ENCODE data around the gene RGS11. TPM values are rescaled to one million over a fixed set of nuclear protein-coding genes. Genes with fewer than 3 reads are reported as not detected.

The RGS11 gene
- polyA plus RNA-seq, 1 donor from 2014 or later = 3.5 TPM

DNA sequence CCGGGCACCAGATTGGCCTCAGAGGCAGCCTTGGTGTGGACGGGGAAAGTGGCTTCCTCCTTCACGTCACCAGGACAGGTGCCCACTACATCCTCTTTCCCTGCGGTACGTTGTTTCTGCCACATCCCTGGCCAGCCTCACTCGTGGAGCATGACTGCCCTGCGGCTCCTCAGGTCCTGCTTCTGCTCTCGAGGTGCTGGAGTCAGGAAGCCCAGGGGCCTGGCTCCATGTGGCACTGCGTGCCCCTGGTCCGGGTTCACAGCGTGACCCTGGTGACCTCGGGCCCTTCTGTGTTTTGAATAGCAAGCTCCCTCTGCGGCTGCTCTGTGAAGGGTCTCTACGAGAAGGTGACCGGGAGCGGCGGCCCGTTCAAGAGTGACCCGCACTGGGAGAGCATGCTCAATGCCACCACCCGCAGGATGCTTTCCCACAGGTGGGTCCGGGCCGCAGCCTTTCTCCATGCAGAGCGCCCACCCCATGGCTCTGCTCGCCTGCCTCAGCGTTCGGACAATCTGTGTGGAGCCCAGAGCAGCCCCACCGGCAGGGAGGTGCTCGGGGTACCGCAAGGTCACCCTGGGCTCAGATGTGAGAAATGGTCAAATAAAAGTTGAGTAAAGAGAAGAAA lies 13.5 kb downstream of the RGS11 start:
- TF ChIP-seq, protein P1, sequence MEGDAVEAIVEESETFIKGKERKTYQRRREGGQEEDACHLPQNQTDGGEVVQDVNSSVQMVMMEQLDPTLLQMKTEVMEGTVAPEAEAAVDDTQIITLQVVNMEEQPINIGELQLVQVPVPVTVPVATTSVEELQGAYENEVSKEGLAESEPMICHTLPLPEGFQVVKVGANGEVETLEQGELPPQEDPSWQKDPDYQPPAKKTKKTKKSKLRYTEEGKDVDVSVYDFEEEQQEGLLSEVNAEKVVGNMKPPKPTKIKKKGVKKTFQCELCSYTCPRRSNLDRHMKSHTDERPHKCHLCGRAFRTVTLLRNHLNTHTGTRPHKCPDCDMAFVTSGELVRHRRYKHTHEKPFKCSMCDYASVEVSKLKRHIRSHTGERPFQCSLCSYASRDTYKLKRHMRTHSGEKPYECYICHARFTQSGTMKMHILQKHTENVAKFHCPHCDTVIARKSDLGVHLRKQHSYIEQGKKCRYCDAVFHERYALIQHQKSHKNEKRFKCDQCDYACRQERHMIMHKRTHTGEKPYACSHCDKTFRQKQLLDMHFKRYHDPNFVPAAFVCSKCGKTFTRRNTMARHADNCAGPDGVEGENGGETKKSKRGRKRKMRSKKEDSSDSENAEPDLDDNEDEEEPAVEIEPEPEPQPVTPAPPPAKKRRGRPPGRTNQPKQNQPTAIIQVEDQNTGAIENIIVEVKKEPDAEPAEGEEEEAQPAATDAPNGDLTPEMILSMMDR (IDR thresholded peaks at IDR 0.05; ENCODE audit: poor library complexity, severe bottlenecking) = no peak
- no peak for TF ChIP-seq TAF1 (IDR thresholded peaks at IDR 0.05; ENCODE audit: low read depth)
- TF ChIP-seq EP300 (conservative IDR thresholded peaks at IDR 0.05; ENCODE audit: poor library complexity, severe bottlenecking) = no peak
- TF ChIP-seq SMC3 (conservative IDR thresholded peaks at IDR 0.05; ENCODE audit: poor library complexity) = no peak
- no peak for TF ChIP-seq POLR2AphosphoS5 (IDR thresholded peaks at IDR 0.05)
- TF ChIP-seq, protein P2, sequence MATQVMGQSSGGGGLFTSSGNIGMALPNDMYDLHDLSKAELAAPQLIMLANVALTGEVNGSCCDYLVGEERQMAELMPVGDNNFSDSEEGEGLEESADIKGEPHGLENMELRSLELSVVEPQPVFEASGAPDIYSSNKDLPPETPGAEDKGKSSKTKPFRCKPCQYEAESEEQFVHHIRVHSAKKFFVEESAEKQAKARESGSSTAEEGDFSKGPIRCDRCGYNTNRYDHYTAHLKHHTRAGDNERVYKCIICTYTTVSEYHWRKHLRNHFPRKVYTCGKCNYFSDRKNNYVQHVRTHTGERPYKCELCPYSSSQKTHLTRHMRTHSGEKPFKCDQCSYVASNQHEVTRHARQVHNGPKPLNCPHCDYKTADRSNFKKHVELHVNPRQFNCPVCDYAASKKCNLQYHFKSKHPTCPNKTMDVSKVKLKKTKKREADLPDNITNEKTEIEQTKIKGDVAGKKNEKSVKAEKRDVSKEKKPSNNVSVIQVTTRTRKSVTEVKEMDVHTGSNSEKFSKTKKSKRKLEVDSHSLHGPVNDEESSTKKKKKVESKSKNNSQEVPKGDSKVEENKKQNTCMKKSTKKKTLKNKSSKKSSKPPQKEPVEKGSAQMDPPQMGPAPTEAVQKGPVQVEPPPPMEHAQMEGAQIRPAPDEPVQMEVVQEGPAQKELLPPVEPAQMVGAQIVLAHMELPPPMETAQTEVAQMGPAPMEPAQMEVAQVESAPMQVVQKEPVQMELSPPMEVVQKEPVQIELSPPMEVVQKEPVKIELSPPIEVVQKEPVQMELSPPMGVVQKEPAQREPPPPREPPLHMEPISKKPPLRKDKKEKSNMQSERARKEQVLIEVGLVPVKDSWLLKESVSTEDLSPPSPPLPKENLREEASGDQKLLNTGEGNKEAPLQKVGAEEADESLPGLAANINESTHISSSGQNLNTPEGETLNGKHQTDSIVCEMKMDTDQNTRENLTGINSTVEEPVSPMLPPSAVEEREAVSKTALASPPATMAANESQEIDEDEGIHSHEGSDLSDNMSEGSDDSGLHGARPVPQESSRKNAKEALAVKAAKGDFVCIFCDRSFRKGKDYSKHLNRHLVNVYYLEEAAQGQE (IDR thresholded peaks at IDR 0.05; ENCODE audit: borderline replicate concordance) = no peak
- TF ChIP-seq EZH2 (IDR thresholded peaks at IDR 0.05; ENCODE audit: borderline replicate concordance, insufficient read depth, low read length, poor library complexity, severe bottlenecking) = no peak
- TF ChIP-seq RAD21 (conservative IDR thresholded peaks at IDR 0.05) = no peak
- TF ChIP-seq MXI1 (conservative IDR thresholded peaks at IDR 0.05; ENCODE audit: poor library complexity, severe bottlenecking) = no peak
- H2AFZ ChIP-seq (ENCODE audit: low read depth, low read length) = no peak overlapping the region
- no peaks in the 10 kb centered on the region for H4K20me1 ChIP-seq (ENCODE audit: insufficient read depth)
- no peak overlapping the region for H3K9ac ChIP-seq (ENCODE audit: low read length)
- no peaks in the 10 kb centered on the region for H3K9me3 ChIP-seq (ENCODE audit: low read length)
- H3K27ac ChIP-seq (ENCODE audit: low read length) = no peak overlapping the region
- no peaks in the 10 kb centered on the region for H3K79me2 ChIP-seq (replicated peaks; ENCODE audit: insufficient read depth, low read length)
- H3F3A ChIP-seq (ENCODE audit: insufficient read depth, low read length, poor library complexity, severe bottlenecking) = no peaks in the 10 kb centered on the region
- H3K4me2 ChIP-seq (ENCODE audit: low read length) = no peak overlapping the region
- H3K27me3 ChIP-seq (ENCODE audit: insufficient read depth, low read depth, low read length) = no peaks in the 10 kb centered on the region
- no peaks in the 10 kb centered on the region for H3K36me3 ChIP-seq (ENCODE audit: insufficient read depth, low read length)
- no peak overlapping the region for H3K4me3 ChIP-seq (ENCODE audit: low read length)
- no peaks in the 10 kb centered on the region for H3K9me2 ChIP-seq (ENCODE audit: insufficient read depth, low read length)

DNA sequence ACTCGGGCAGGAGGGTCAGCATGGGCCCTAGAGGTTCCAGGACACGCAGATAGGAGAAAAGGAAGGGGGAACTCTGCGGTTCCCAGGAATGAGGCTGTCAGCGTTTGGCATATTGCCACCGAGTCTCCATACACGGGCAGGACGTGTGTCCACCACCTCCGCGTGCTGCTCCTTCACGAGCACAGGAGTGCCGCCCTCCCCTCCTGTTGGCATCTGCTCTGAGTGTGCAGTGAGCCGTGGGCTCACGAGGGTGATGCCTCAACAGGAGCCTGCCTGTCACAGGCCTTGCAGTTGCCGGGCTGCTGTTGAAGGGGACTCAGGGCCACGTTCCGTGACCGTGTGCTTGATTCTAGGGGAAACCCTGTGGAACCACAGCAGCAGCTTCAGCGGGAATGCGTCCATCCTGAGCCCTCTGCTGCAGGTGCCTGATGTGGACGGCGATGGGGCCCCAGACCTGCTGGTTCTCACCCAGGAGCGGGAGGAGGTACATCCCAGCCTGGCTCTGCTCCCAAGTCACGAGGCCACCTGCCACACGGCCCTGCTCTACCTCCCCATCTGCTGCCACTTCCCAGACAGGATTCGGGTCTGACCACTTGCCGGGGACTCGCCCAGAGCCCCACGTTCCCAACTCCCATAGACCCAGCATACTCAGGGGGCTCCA lies 14.6 kb downstream of the RGS11 start:
- Histone ChIP-seq H3K4me3 (ENCODE audit: low read length) (no peak overlapping the region), H3K79me2 (replicated peaks; ENCODE audit: insufficient read depth, low read length) (no peaks in the 10 kb centered on the region), H3K9me3 (ENCODE audit: low read length) (no peaks in the 10 kb centered on the region), H3K27ac (ENCODE audit: low read length) (no peak overlapping the region), H4K20me1 (ENCODE audit: insufficient read depth) (no peaks in the 10 kb centered on the region), H3K27me3 (ENCODE audit: insufficient read depth, low read depth, low read length) (no peaks in the 10 kb centered on the region), H3K9me2 (ENCODE audit: insufficient read depth, low read length) (no peaks in the 10 kb centered on the region), H3F3A (ENCODE audit: insufficient read depth, low read length, poor library complexity, severe bottlenecking) (no peaks in the 10 kb centered on the region), H3K36me3 (ENCODE audit: insufficient read depth, low read length) (no peaks in the 10 kb centered on the region), H3K4me2 (ENCODE audit: low read length) (no peak overlapping the region), H3K9ac (ENCODE audit: low read length) (no peak overlapping the region), H2AFZ (ENCODE audit: low read depth, low read length) (no peak overlapping the region)
- TF ChIP-seq POLR2AphosphoS5 (IDR thresholded peaks at IDR 0.05) = no peak
- no peak for TF ChIP-seq EP300 (conservative IDR thresholded peaks at IDR 0.05; ENCODE audit: poor library complexity, severe bottlenecking)

Measured in neural cell (in vitro differentiated cells).